ENCODE measurements around the gene HSPA9. TPM values are rescaled to one million over a fixed set of nuclear protein-coding genes. Genes with fewer than 3 reads are reported as not detected.

HSPA9 gene
- polyA plus RNA-seq, 5 donors = 182 to 221 (median 212) TPM

- DNase-seq = no peak
Observed at GRCh38 chr5:138565100-138565821, 9.9 kb downstream of the HSPA9 start.

- no peak for DNase-seq
Observed at GRCh38 chr5:138564242-138564641, 11.0 kb downstream of the HSPA9 start.

- no peak for DNase-seq
Observed at GRCh38 chr5:138563340-138564118, 11.7 kb downstream of the HSPA9 start.

GRCh38 chr5:138560971-138561370, 14.2 kb downstream of the HSPA9 start:
- no peak for DNase-seq

- DNase-seq = no peak
Observed at GRCh38 chr5:138559937-138560336, 15.3 kb downstream of the HSPA9 start.

GRCh38 chr5:138557677-138558076, 17.5 kb downstream of the HSPA9 start:
- DNase-seq = no peak

- DNase-seq = no peak
Observed at GRCh38 chr5:138554143-138554542, 21.1 kb downstream of the HSPA9 start.

GRCh38 chr5:138553437-138554095, 21.6 kb downstream of the HSPA9 start:
- no peak for DNase-seq

GRCh38 chr5:138552657-138553056, 22.5 kb downstream of the HSPA9 start:
- DNase-seq = no peak

- no peak for DNase-seq
Observed at GRCh38 chr5:138549414-138549813, 25.8 kb downstream of the HSPA9 start.

GRCh38 chr5:138545919-138546562, 29.2 kb downstream of the HSPA9 start:
- DNase-seq = no peak

- peak in 1 of 2 donors; percentile 11 for DNase-seq
Observed at GRCh38 chr5:138544181-138545134, 30.7 kb downstream of the HSPA9 start.

GRCh38 chr5:138543730-138544104, 31.5 kb downstream of the HSPA9 start:
- no peak for DNase-seq

GRCh38 chr5:138542956-138543729, 32.1 kb downstream of the HSPA9 start, which contains the start of gene ETF1:
Gene ETF1, minus strand, starts transcription at chr5:138543236. Its CDS starts 318 bp downstream, at chr5:138542918.
- DNase-seq = peak; percentile 100

- DNase-seq = peak; percentile 9 to 12
Observed at GRCh38 chr5:138542180-138542955, 32.8 kb downstream of the HSPA9 start.

GRCh38 chr5:138541511-138542179, 33.6 kb downstream of the HSPA9 start:
- DNase-seq = no peak

- DNase-seq = no peak
Observed at GRCh38 chr5:138539791-138540190, 35.4 kb downstream of the HSPA9 start.

GRCh38 chr5:138538943-138539627, 36.1 kb downstream of the HSPA9 start:
- no peak for DNase-seq
